Eye (tissue), 1 donor: ENCODE results near the gene NFATC2.

Experiments used
- DNase-seq: peaks from one replicate; pipeline ENCODE4 v3.0.0-alpha.2; 2015

NFATC2 gene

DNA sequence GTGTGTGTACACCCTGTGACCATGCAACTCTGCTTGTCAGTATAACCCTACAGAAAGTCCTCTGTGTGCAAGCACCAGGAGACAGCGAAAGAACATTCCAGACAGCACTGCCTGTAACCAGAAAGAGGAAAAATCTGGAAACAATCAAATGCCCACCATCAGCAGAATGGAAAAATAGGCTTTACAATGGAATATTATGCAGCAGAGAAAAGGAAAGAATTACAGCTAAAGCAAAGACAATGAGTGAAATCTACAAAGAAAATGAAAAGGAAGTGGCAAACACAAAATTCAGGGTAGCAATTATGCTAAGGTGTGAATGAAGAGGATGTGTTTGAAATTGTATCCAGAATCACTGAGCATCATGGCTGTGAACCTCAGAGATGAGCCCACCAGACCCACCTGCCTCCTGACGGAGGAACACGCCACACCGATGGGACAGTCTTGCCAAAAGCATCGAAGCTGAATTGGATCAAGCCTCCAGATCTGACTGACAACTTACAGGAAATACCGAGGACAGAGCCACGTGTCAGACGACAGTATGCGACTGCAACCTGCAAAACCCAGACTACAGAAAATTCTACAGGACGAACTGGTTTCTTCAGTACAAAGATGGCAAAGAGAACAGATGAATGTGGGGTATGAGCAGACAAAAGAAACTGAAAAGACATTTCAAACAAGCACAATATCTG lies 133.2 kb downstream of the NFATC2 start:
- DNase-seq: no peak

DNA sequence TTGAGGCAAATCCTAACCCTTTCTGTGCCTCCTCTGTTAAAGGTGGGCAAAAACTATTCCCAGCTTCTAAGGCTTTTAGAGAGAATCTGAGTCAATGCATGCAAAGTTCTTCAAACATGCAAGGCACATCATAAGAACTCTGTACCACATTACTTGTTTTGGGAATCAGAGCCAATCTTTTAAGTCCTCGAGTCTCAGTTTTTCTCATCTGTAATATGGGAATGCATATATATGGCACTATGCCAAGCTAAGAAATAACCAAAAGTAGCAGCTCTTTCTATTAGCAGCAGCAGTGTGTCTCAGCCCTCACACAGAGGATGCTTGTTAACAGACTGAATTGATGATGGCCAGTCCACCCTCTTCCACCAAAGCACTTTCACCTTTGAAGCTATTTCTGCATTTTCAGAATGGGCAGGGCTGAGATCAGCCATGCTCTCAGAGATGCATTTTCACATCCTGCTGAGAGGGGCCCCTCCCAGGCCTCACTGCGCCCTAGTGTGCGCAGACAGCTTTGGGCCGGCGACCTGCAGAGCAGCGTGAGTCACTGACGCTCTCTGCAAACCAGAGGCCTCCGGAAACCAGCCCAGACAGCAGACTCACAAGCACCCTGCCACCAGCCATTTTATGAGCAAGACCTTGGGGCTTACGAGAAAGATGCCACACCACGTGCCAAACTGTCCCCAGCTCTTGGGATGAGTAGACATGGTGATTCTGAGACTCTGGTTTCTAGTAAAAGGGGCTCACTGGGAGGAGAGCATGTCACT lies 138.0 kb downstream of the NFATC2 start:
- DNase-seq: no peak

GRCh38 chr20:51403466-51404220 lies 138.9 kb downstream of the NFATC2 start:
- DNase-seq: no peak

- DNase-seq: no peak
These were observed 140.3 kb downstream of the NFATC2 start for GRCh38 chr20:51402201-51402600.

DNA sequence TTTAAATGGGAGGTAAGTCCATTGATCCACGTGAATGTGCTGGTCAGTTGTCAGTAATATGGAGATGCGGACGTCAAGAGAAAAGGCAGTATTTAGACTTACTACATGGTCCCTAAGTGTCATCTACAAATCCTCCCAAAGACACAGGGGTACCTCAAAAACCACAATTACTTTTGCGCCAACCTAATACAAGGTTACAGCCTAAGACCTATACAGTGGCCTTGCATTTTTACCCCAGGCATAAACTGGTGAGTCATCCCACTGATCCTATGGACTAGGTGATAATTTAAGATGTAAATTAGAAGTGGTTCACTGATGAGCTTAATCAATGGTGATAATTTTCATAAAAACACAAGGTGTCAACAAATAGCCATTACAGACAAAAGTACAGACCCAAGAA lies 141.0 kb downstream of the NFATC2 start:
- DNase-seq: no peak

GRCh38 chr20:51400051-51400926 lies 142.2 kb downstream of the NFATC2 start:
- DNase-seq: no peak

DNA sequence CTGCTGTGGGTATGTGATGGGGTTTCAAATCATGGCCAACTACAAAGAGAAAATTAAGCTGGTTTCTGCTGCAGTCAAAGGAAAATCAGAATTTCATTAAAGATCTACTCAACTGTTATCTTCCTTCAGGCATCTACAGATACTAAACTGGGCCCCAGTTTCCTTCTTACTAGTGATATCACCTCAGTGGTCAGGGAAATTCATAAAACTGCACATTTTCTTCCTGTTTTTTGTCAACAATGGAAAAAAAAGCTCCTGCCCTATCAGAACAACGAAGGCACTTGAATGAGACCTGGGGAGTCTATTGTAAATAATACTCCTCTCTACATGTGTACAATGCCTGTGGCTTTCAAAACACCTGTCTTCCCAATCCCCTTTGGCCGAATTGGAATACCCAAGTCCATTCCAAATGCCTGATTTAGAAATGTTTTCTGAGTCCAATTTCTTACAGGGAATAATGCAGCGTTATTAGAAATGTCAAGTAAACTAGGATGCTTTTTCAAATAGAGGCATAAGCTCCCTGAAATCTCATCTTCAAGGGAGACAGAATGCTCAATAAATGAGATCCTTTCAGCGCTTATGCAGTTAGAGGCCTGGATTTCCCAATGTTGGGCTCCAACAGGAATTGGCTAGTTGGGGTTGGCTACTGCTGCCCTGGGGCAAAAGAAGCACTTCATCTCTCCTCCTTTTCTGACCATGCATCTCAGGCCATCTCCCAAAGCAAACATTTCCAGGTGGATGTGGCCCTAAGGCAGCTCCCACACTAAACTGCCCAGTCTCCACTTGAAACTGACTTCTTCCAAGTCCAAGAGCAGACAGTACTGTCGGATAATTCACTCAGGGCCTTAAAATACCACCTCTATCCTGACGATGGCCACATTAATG lies 143.3 kb downstream of the NFATC2 start:
- DNase-seq: no peak

- DNase-seq: no peak
These were observed 144.0 kb downstream of the NFATC2 start for GRCh38 chr20:51398552-51398951.

DNA sequence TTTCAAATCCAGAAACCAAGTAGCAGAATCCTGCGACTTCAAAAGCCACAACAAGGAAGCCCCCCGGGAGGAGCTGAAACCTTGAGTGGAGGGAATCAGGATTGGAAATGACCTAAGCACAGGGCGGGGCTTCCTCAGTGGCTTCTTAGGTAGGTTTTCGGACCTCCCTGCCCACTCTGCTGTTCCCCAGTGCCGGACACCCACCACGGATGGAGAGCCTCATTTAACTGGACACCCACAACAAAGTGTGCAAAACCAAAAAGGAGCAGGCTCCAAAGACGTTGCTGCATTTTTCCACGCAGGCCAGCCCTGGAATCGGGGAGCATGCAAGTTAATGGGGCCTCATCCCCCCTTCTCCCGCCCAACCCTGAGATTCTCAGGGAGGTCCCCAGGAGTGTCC lies 144.4 kb downstream of the NFATC2 start:
- DNase-seq: no peak

- DNase-seq: no peak
These were observed 145.4 kb downstream of the NFATC2 start for GRCh38 chr20:51397137-51397536.

GRCh38 chr20:51396365-51396909 lies 146.1 kb downstream of the NFATC2 start:
- DNase-seq: no peak

DNA sequence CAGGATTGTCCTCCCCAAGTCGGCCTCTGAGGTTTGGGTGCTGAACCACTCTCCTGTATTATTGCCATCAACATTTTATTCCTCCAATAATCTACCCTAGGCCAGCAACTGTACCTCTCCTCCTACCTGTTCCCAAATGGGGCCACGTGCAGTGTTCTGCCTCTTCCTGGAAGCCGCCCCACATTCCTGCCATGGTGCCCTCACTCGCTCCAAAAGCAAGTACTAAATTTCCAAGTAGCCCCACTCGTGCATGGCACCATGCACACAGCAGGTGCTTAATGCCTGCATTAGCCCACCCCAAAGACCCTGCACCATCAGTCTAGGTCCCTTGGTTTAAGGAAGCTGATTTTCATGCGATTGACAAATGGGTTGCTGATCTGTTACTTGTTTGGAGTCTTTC lies 147.8 kb downstream of the NFATC2 start:
- DNase-seq: no peak

GRCh38 chr20:51393571-51393970 lies 148.9 kb downstream of the NFATC2 start:
- no peak for DNase-seq

DNA sequence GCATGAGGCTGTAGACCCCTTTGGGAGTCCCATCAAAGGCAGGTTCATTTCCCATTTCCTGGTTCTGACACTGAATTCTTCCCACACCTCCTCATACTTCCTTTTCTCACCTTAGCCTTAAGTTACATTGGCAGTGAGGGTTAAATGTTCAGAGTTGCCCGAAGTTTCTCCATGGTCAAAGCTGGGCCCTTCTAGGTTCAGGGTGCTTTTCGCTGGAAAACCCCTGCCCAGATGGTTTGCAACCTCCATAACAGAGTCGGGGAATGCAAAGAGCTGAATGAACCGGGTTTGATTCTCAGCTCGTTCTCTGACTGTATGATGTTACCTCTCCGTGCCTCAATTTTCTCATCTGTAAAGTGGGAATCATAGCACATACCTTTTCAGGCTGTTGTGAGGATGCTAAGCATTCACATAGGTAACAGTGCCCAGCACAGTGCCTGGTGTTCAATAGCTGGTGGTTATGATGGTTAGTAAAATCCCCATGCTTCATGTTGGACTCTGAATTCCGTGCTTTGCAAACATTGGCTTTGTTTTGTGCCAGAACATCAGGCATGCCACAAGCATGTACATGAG lies 149.8 kb downstream of the NFATC2 start:
- DNase-seq: no peak

GRCh38 chr20:51391926-51392325 lies 150.6 kb downstream of the NFATC2 start:
- no peak for DNase-seq

DNA sequence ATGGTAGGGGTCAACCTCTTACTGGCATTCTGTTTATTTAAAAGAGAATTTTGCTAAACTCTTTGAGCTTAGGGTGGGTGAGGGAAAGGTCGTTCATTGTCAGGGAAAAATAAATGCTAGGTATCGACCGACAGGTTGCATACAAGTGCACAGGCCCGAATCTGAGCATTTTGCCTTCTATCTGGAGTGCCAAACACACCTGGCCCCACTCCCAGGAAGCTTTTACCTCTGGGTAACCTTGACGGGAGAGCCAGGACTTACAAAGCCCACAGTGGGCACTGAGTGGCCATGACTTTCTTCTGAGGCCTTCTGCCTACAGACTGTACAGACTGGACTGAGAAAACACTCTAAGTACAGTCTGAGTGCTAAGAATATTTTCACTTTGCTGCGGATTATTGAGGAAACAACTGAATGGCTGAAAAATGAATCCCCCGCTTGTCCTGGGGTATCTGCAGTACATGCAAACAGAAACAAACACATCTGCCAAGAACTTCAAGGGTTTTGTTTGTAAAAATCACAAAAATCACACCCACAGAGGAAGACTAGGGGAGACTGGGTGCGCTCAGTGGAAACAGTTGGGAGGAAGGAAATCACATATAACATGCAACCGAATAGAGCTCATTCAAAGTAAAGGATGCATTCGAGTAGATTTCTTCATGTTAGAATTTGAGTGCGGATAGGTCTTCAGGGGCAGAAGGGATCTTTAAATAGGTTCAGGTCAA lies 152.8 kb downstream of the NFATC2 start:
- DNase-seq: no peak

GRCh38 chr20:51388756-51389542 lies 153.6 kb downstream of the NFATC2 start:
- DNase-seq: no peak

DNA sequence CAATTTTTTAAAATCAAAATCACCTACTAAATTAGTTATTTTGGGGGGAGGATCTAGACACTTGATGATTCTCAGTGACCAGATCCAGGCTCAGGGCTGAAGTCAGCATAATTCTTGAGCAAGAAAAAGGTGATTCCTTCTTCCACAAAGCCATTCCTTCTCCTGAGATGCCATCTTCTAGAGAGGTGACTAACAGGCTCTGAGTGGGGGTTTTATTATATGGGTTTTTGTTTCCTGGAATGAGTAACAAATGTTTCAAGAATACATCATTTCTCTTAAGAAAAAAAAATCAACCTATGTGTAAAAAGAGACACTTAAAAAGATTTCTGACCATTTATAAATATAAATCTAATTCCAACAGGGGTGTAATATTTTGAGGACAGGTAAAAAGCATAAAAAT lies 154.3 kb downstream of the NFATC2 start:
- no peak for DNase-seq

GRCh38 chr20:51387125-51387875 lies 155.2 kb downstream of the NFATC2 start:
- DNase-seq: no peak
